HG02763 (cell line): ENCODE measurements around the gene RIN2.
"Not testable (repeated sequence)": the region's sequence is repeated elsewhere in the genome, so short reads cannot be mapped to it uniquely, and the experiment has no call there.

Experiments used
- ATAC-seq: cut with Tn5 transposase; IDR thresholded peaks from one replicate; pipeline ENCODE4 v1.9.1; 2021; ENCODE audit warnings: mild to moderate bottlenecking, moderate library complexity; ENCODE audit not compliant: unreplicated experiment

RIN2 gene

GRCh38 chr20:19785173-19785982 lies 27.3 kb downstream of the RIN2 start:
- no peak for ATAC-seq

- ATAC-seq, result no peak
Observed at GRCh38 chr20:19785983-19786285, 27.9 kb downstream of the RIN2 start.

GRCh38 chr20:19786311-19786710 lies 28.3 kb downstream of the RIN2 start:
- no peak for ATAC-seq

- no peak for ATAC-seq
Observed at GRCh38 chr20:19787366-19787765, 29.3 kb downstream of the RIN2 start.

GRCh38 chr20:19789009-19789408 lies 31.0 kb downstream of the RIN2 start:
- ATAC-seq, result no peak

GRCh38 chr20:19789446-19789845 lies 31.4 kb downstream of the RIN2 start:
- no peak for ATAC-seq

GRCh38 chr20:19791887-19792286 lies 33.8 kb downstream of the RIN2 start:
- no peak for ATAC-seq

GRCh38 chr20:19793716-19794115 lies 35.7 kb downstream of the RIN2 start:
- no peak for ATAC-seq

GRCh38 chr20:19794941-19795340 lies 36.9 kb downstream of the RIN2 start:
- no peak for ATAC-seq

GRCh38 chr20:19799325-19799724 lies 41.3 kb downstream of the RIN2 start:
- ATAC-seq, result no peak

- ATAC-seq, result no peak
Observed at GRCh38 chr20:19802099-19802491, 44.0 kb downstream of the RIN2 start.

GRCh38 chr20:19802492-19803158 lies 44.6 kb downstream of the RIN2 start:
- ATAC-seq, result no peak

- not testable (repeated sequence) for ATAC-seq
Observed at GRCh38 chr20:19806276-19806675, 48.2 kb downstream of the RIN2 start.

GRCh38 chr20:19806806-19807190 lies 48.7 kb downstream of the RIN2 start:
- no peak for ATAC-seq

- ATAC-seq, result no peak
Observed at GRCh38 chr20:19807191-19807945, 49.3 kb downstream of the RIN2 start.
